Measurements from ENCODE around the gene MTMR12.
A peak's percentile ranks its signal among the peaks of the same experiment; 100 is the strongest.
"Not testable (repeated sequence)": the region's sequence is repeated elsewhere in the genome, so short reads cannot be mapped to it uniquely, and the experiment has no call there.

Gene MTMR12

DNA sequence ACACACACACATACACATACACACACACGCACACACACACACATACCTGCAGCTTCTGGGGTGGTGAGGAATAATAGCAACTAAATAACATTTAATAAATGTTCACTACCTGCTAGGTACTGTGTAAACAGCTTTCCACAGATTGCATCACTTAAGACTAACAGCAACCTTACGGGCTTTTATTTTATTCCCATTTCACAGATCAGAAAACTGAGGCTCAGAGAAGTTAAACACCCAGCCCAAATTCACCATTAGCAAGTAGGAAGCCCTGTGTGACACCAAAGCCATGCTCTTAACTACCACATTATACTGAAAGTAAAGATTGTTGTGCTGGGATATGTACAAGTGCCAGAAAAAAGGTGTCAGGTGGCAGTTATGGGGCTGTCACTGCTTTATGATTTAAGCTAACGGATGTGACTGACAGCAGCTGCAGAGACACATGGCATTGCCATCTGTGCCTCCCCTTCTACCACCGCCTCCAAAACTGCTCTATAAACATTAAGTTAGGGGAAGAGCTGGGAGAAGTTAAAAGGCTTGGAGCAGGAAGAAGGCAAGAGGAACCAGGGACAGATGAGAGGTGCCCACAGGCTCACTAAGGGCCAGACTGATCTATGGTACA lies 13.6 kb downstream of the MTMR12 start:
- DNase-seq, result peak in 6 of 56 donors; percentile 10 to 43 (median 22)

DNA sequence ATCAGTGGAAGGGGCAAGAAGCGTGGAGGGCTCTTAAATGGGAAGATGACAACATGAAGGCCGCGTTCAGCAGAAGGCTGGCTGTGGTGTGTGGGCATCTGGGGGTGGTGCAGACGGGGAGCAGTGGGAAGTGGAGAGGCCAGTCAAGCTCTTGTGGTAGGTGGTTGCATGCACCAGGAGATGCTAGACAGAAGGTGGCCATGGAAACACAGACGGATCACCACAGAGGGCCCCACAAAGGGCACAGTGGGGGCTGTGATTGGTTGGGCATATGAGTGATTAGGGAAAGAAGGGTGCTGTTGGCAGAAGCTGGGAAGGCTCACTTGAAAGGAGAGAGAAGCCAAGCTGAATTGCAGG lies 14.7 kb downstream of the MTMR12 start:
- peak in 27 of 56 donors; percentile 5 to 79 (median 33) for DNase-seq

DNA sequence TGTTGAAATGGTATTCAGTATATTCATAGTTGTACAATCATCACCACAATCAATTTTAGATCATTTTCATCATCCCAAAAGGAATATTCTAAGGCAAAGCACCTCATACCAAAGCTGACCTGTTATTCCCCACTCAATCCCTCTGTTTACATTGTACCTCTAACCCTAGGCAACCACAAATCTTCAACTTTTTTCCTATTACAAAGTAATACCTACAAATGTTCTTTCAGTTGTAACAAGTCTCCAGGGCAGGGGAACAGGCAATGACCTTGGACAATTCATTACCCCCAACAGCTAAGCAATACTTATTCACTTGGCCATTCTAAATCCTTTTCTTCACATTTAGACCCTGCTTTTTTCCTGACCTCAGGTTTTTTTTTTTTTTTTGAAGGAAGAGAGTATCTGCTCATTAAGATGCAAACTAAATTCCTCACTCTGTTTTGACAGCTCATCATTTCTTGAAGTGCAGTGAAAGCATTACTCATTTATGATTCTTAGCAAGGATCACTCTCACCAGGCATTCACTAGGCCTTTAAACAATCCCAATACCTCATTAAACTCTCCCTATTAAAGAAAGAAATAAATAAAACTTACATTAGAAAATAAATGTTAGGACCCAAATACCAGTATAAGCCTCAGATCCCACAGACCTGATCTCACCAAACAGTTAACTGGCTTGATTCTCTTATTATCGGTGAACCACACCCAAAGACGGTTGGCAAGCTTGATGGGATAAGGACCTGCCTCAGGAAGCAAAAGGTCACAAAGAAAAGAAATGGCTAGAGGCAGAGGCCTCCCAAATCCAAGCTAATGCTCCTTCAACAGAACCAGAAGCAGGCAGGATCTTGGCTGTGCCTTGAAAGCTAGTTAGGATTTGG lies 15.3 kb downstream of the MTMR12 start:
- no peak for DNase-seq

DNA sequence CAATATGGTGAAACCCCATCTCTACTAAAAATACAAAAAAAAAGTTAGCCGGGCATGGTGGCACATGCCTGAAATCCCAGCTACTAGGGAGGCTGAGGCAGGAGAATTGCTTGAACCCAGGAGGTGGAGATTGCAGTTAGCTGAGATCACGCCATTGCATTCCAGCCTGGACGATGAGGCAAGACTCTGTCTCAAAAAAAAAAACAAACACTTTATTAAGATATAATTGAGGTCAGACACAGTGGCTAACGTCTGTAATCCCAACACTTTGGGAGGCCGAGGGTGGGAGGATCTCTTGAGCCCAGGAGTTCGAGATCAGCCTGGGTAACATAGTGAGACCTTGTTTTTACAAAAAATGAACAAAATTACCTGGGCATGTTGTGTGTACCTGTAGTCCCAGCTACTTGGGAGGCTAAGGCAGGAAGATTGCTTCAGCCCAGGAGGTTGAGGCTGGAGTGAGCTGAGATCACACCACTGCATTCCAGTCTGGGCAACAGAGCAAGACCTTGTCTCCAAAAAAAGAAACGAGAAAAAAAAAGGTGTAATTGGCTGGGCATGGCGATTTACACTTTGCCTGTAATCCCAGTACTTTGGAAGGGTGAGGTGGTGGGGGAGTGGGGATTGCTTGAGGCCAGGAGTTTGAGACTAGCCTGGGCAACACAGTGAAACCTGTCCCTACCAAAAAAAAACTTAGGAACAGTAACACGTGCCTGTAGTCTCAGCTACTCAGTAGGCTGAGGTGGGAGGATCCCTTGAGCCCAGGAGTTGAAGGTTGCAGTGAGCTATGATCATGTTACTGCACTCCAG lies 16.6 kb downstream of the MTMR12 start:
- DNase-seq, result not testable (repeated sequence)

DNA sequence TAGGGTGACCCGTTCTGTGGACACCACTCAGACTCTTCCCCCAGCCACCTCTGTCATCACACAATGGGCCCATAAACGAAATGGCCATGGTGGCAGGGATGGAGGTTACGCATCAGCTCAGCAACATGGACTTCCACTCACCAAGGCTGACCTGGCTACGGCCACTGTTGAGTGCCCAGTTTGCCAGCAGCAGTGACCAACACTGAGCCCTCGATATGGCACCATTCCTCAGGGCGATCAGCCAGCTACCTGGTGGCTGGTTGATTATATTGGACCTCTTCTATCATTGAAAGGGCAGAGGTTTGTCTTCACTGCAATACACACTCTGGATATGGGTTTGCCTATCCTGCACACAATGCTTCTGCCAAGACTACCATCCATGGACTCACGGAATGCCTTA lies 21.1 kb downstream of the MTMR12 start:
- DNase-seq, result no peak

DNA sequence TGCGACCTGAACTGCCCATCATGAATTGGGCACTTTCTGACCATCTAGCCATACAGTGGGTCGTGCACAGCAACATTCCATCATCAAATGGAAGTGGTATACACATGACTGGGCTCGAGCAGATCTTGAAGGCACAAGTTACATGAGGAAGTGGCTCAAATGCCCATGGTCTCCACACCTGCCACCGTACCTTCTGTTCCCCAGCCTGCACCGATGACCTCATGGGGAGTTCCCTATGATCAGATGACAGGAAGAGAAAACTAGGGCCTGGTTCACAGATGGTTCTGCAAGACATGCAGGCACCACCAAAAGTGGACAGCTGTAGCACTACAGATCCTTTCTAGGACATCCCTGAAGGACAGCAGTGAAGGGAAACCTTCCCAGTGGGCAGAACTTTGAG lies 21.8 kb downstream of the MTMR12 start:
- no peak for DNase-seq

DNA sequence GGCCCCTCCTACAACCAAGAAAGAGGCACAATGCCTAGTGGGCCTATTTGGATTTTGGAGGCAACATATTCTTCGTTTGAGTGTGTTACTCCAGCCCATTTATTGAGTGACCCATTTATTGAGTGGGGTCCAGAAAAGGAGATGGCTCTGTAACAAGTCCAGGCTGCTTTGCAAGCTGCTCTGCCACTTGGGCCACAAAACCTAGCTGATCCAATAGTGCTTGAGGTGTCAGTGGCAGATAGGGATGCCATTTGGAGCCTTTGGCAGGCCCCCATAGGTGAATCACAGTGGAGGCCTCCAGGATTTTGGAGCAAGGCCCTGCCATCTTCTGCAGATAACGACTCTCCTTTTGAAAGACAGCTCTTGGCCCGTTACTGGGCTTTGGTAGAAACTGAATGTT lies 22.2 kb downstream of the MTMR12 start:
- DNase-seq, result not testable (repeated sequence)

DNA sequence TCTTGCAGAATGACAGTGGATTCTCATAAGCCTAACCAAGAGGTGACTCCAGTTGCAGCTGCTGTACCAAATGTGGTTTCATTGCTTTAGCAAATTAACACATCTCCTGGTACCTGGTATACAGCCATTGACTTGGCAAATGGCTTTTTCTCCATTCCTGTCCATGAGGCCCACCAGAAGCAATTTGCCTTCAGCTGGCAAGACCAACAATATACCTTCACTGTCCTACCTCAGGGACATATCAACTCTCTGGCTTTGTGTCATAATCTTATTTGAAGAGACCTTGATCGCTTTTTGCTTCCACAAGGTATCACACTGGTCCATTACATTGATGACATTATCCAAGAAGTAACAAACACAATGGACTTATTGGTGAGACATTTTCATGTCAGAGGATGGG lies 22.8 kb downstream of the MTMR12 start:
- DNase-seq, result not testable (repeated sequence)

DNA sequence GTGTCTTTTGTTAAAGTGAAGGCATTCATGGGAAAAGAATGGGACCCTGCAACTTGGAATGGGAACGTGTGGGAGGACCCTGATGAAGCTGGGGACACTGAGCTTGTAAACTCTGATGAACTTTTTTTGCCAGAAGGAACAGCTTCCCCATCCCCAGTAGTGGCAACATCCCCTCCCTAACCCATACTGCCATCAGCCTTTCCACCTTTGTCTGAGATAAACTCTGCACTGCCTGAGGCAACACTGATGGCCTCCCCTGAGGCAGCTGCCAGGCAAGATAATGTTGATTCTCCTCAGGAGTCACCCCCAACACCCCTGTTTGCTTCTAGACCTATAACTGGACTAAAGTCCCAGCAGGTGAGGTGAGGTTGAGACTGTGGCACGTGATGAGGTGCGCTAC lies 24.6 kb downstream of the MTMR12 start:
- DNase-seq, result not testable (repeated sequence)

DNA sequence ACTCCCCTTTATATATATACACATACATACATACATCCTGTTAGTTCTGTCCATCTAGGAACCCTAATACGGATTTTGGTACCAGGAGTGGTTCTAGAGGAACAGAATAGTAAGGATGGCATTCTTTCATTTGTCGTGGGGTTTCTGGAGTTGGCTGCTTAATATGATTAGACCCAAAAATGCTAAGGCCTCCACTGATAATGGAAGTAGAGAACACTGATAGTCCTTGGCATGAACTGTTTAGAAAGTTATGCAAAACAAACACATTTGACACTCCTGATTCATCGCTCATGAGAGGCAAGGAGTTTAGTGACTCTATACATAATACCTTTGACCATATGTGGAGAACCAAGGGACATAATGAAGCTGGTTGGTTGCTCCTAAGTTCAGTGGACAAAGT lies 25.2 kb downstream of the MTMR12 start:
- DNase-seq, result not testable (repeated sequence)

DNA sequence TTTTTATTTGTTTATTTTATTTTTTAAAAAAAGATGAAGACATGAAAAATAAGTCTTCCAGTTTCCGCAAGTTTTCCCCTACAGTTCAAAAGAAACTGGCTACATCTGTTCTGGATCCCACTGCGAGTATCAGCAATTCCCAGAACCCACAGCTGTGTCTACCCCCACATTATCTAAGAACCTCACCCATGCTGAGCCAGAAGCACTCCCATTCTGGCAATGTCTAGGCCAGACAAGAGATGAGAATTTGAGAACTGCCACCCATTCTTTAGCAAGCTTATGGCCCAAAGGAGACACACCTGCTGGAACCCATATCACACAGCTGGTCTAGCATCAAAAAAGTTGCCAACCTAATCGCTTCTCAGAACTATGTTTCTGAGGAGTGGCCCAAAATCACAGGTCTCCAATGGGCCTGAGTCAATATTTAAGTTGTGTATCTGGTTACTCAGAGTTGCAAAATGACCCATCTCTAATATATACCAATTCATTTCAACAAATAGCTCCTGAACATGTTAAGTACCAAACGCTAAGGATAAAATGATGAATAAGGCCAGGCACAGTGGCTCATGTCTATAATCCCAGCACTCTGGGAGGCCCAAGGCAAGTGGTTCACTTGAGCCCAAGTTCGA lies 27.1 kb downstream of the MTMR12 start:
- DNase-seq, result no peak

DNA sequence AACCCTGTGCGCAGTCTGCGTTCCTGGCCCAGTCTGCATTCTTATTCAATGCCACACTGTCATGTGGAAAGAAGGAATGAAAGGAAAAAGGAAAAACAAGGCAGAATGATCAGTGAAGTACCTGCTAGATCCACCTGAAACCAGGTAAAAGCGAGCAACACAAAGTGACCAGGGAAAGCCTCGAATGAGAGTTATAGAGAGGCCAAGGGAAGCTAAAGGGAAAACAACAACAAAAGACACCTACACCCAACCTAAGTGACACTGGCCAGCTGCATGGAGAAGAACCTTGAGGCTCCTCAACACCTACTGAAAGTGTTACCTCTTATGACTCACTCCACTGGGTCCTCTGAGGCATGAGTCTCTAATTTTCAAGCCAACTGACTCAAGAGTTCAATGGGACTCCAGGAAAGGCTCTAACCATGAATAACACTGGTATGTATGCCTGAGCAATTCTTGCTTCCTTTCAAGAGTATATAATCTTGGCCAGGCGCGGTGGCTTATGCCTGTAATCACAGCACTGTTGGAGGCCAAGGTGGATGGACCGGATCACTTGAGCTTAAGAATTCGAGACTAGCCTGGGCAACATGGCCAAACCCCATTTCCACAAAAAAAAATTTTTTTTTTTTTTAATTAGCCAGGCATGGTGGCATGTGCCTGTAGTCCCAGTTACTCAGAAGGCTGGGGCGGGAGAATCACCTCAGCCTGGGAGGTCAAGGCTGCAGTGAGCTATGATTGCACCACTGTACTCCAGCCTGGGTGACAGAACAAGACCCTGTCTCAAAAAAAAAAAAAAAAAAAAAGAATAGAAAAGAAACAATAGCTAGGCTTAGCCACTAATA lies 29.0 kb downstream of the MTMR12 start:
- DNase-seq, result no peak

DNA sequence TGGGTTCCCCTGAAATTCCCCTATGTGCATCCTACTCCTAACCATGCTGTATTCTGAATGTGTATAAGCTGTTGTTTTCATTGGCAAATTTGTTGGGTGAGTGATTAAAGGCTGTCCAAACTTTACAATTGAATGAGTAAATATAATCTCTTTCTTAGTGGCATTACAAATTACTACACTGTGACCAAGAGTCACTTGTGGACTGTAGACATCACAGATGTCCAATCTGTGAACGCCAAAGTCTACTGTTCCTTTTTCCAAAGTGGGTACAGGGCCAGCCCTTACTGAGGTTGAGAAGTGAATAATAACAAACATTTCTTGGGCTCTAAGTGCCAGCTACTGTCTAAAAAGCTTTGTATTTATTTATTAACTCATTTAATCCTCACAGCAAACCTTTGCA lies 29.7 kb downstream of the MTMR12 start:
- DNase-seq, result no peak

DNA sequence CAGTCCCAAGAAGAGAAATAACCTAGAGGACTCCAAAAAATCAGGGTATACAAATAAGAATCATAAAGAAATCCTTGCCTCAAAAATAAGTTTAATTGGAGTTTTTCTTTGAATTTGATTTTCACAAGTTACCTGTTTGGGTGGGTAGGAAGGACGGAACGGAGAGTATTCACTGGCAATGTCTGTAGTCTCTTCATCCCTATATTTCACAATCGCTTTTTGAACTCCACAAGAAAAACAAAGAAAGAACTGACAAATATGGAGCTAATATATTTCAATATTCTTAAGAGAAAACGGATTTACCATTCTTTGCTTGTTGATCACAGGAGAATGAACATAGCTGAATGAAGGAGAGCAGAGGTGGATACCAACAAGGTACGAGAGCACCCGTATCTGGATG lies 30.1 kb downstream of the MTMR12 start:
- DNase-seq, result no peak

DNA sequence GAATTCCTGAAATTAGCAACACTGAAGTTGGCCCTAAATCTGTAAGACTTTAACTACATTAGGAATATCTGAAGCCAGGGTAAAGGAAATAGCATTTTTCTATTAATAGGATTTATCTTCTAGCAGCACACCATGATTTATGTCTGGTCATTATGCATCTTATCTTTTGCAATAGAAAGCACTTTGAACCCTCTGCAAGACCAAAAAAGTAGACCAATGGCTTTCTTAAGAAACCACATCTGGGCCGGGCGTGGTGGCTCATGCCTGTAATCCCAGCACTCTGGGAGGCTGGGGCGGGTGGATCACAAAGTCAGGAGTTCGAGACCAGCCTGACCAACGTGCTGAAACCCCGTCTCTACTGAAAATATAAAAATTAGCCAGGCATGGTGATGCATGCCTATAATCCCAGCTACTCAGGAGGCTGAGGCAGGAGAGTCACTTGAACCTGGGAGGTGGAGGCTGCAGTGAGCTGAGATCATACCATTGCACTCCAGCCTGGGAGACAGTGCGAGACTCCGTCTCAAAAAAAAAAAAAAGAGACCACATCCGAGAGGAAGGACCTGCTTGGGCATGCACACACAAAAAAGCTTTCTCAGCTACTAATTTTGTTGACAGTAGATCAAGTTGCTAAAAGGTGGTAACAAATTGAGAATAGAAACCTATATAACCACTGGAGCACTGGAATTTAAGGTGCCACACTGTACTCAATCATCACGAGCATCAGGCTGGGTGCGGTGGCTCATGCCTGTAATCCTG lies 31.2 kb downstream of the MTMR12 start:
- DNase-seq, result not testable (repeated sequence)

DNA sequence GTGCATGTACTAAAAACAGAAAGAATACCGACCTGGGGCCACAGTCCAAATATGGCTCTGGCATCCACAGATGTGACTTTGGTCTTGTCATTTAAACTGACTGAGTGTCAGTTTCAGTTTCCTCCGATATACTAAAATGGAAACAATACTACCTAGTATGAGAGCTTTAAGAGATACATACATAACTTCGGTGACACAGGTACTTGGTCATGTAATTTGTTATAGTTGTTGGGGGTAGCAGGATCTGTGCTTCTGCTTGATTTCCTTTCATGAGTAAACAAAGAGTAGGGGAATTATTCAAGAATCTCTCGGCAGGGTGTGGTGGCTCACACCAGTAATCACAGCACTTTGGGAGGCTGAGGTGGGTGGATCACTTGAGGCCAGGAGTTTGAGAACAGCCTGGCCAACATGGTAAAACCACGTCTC lies 32.1 kb downstream of the MTMR12 start:
- no peak for DNase-seq

DNA sequence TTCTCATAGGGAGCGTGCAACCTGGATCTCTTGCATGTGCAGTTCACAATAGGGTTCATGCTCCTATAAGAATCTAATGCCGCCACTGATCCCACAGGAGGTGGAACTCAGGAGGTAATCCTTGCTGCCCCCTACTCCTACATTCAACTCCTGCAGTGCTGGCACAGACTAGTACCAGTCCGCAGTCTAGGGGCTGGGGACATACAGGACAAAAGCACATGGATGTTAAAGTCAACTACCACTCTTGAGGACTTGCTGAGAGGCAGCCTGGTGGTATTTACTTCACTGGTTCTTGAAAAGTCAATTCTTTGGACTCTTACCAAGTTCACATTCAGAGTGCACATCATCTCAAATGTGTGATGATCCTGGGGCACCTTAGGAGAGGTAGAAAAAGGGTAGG lies 33.0 kb downstream of the MTMR12 start:
- DNase-seq, result no peak

DNA sequence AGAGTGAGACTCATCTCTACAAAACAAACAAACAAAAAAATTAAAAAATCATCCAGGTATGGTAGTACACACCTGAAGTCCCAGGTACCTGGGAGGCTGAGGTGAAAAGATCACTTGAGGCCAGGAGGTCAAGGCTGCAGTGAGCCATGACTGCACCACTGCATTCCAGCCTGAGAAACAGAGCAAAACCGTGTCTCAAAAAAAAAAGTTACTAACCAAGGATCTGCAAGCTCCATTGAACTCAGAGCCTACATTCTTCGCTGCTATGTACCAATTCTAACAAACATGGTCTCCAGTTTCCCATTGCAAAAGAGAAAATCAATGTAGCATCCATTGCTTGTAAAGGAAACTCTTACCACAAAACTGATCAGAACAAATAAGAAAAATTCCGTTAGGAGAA lies 33.5 kb downstream of the MTMR12 start:
- no peak for DNase-seq

DNA sequence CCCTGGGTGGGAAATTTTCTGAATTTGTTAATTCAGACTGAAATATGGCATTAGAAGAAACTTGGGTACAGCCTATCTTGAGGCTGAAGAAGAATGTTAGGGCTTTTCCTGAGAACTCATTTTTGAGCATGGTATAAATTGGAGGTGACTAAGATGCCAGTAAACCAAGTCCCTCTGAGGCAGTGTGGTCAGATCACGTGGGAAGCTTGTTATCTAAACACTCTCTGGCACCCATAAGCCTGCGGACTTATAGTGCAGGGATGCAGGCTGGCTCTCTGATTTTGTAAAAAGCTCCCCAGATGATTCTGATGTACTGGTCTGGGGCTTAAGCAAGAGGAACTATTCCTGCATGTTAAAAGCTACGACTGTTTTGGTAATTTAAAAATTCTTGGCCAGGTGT lies 34.3 kb downstream of the MTMR12 start:
- no peak for DNase-seq

DNA sequence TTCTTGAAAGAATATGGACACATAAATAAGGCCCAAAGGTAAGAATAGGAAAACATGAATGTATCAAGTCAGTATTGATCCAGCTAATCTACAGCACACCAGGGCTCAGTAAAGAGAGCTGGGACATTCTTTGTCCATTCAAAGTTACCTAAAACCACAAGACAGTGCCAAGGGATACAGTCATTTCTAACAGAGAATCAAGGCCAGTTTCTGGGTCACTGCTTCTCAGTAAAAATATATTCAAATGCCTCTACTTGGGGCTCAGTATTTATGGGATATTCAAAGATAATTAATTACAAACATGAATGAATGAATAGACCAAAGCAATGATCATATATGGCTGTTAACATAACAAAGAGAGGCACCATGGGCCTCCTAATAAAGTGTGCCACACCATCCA lies 34.9 kb downstream of the MTMR12 start:
- no peak for DNase-seq
